Prostate gland (tissue), 2 donors: ENCODE data around the gene SESN1.

Source experiments
- CTCF ChIP-seq, 4 experiments: fragments of 200-600 bp in 2 of 4; fragments of 450-650 bp in 2 of 4; sonication (generic) in 2 of 4; IDR thresholded peaks; 1 replicate in 3 of 4; 2 replicates in 1 of 4; pipeline ENCODE4 v1.5.1; 2016 to 2019; ENCODE audit warnings: antibody characterized with exemption in 4 of 4, mild to moderate bottlenecking in 2 of 4, moderate library complexity in 2 of 4
- POLR2AphosphoS5 ChIP-seq: sonication (generic); formaldehyde crosslinking; IDR thresholded peaks from one replicate; pipeline ENCODE4 v1.6.1; 2017; ENCODE audit warnings: antibody characterized with exemption

GRCh38 chr6:109060571-109060970 is 34.1 kb downstream of the SESN1 start:
- TF ChIP-seq CTCF (IDR thresholded peaks at IDR 0.05) (no peak), POLR2AphosphoS5 (no peak)
